ENCODE results near the gene TMEM198. TPM values are rescaled to one million over a fixed set of nuclear protein-coding genes. Genes with fewer than 3 reads are reported as not detected.
A peak's percentile ranks its signal among the peaks of the same experiment; 100 is the strongest.

TMEM198 gene
- total and polyA plus RNA-seq, 2 experiments from 2014 or later = 1.7 to 5.8 TPM

DNA sequence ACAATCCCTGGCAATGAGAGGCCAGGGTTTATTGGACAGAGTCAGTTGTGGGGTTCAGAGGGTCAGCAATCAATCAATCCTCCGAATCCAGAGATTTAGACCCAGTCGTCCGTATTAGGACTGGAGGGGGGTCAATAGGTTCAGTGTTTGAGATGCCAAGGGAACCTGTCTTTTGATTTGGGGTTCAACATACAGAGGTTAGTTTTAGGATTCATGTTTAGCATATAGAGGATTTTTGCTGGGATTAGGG is 44.8 kb upstream of the TMEM198 start:
- H4K20me1 ChIP-seq (ENCODE audit: insufficient read depth) = no peaks in the 10 kb centered on the region
- H3K27ac ChIP-seq = peak overlapping the region; percentile 81
- peaks cover 26% of the 10 kb centered on the region for H3K79me2 ChIP-seq (ENCODE audit: insufficient read depth)
- H3K27me3 ChIP-seq (replicated peaks; ENCODE audit: insufficient read depth) = no peaks in the 10 kb centered on the region
- H3K9me3 ChIP-seq (ENCODE audit: low read depth) = no peaks in the 10 kb centered on the region
- 0 to 2% methylated on average over 3 of the region's 3 CpGs for WGBS, 2 experiments (ENCODE audit: low coverage in 1 of 2, low lambda C conversion rate in 2 of 2, missing lambda C conversion rate in 2 of 2)
- peak overlapping the region; percentile 93 for H2AFZ ChIP-seq
- peaks cover 13% of the 10 kb centered on the region for H3K4me1 ChIP-seq (ENCODE audit: insufficient read depth)
- in situ Hi-C loops (cut with MboI) = no loop called here
- H3F3A ChIP-seq (ENCODE audit: insufficient read depth) = no peaks in the 10 kb centered on the region
- H3K4me2 ChIP-seq (ENCODE audit: unreplicated experiment) = peak overlapping the region; percentile 95
- H3K9ac ChIP-seq = peak overlapping the region; percentile 99
- peaks cover 4% of the 10 kb centered on the region; the same call in 1 of the 2 replicates for H3K36me3 ChIP-seq (ENCODE audit: low read depth)
- TF ChIP-seq EZH2phosphoT487 (IDR thresholded peaks at IDR 0.05; ENCODE audit: insufficient read depth, low read depth) = no peak
- no peak for TF ChIP-seq EZH2 (IDR thresholded peaks at IDR 0.05; ENCODE audit: insufficient read depth, poor library complexity, severe bottlenecking)
- peak overlapping the region; percentile 97 for H3K4me3 ChIP-seq
- no peaks in the 10 kb centered on the region for H3K9me2 ChIP-seq (ENCODE audit: insufficient read depth)
- no peak for DNase-seq

DNA sequence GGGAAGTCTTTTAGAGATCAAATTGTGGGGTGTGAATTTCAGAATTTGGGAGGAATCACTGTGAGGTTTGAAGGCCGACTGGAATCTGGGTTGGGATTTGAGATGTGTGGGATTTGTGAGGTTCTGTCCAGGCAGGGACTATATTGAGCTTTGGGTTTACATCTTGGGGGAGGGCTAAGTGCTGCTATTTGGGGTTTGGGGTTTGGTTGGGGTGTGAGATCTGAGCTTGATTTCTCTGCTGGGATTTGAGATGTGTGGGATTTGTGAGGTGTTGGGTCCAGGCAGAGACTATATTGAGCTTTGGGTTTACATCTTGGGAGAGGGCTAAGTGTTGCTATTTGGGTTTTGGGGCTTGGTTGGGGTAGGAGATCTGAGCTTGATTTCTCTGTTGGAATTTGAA is 44.3 kb upstream of the TMEM198 start:
- H3K9me2 ChIP-seq (ENCODE audit: insufficient read depth) = no peaks in the 10 kb centered on the region
- no peaks in the 10 kb centered on the region for H3F3A ChIP-seq (ENCODE audit: insufficient read depth)
- H3K27ac ChIP-seq = no peak overlapping the region
- no peak overlapping the region; the same call in 1 of the 2 replicates for H2AFZ ChIP-seq
- no peaks in the 10 kb centered on the region for H3K9me3 ChIP-seq (ENCODE audit: low read depth)
- H3K4me2 ChIP-seq (ENCODE audit: unreplicated experiment) = peak overlapping the region; percentile 95
- H3K4me3 ChIP-seq = peak overlapping the region; percentile 97
- in situ Hi-C loops (cut with MboI) = no loop called here
- peaks cover 26% of the 10 kb centered on the region for H3K79me2 ChIP-seq (ENCODE audit: insufficient read depth)
- H3K27me3 ChIP-seq (replicated peaks; ENCODE audit: insufficient read depth) = no peaks in the 10 kb centered on the region
- peaks cover 13% of the 10 kb centered on the region for H3K4me1 ChIP-seq (ENCODE audit: insufficient read depth)
- no peaks in the 10 kb centered on the region for H4K20me1 ChIP-seq (ENCODE audit: insufficient read depth)
- TF ChIP-seq EZH2 (IDR thresholded peaks at IDR 0.05; ENCODE audit: insufficient read depth, poor library complexity, severe bottlenecking) (no peak), EZH2phosphoT487 (IDR thresholded peaks at IDR 0.05; ENCODE audit: insufficient read depth, low read depth) (no peak)
- peak overlapping the region; percentile 99 for H3K9ac ChIP-seq
- WGBS, 2 experiments (ENCODE audit: low coverage in 1 of 2, low lambda C conversion rate in 2 of 2, missing lambda C conversion rate in 2 of 2) = 0 to 3% methylated on average over 1 of the region's 1 CpG
- peaks cover 4% of the 10 kb centered on the region; the same call in 1 of the 2 replicates for H3K36me3 ChIP-seq (ENCODE audit: low read depth)
- DNase-seq = peak; percentile 27

DNA sequence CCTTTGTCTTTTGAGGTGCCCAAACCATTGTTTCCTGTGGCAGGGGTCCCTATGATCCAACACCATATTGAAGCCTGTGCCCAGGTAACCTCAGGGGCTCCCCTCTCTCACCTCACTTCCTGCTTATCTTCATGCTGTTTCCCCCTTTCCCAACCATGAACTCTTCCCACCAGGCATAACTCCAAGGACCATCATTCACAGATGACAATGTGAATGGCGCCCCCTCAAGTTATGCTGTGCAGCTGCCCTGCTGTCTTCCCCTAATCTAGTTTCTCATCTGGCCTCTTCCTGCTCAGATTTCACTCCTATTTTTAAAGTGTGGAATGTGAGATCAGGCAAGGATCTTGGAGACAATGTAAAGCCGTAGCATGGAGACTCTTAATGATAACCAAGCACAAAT is 43.7 kb upstream of the TMEM198 start:
- in situ Hi-C loops (cut with MboI) = no loop called here
- H3K4me1 ChIP-seq (ENCODE audit: insufficient read depth) = peaks cover 13% of the 10 kb centered on the region
- peak overlapping the region; percentile 99; the same call in 1 of the 2 replicates for H3K9ac ChIP-seq
- H3F3A ChIP-seq (ENCODE audit: insufficient read depth) = no peaks in the 10 kb centered on the region
- WGBS, 2 experiments (ENCODE audit: low coverage in 1 of 2, low lambda C conversion rate in 2 of 2, missing lambda C conversion rate in 2 of 2) = 75 to 82% methylated on average over 2 of the region's 2 CpGs
- no peaks in the 10 kb centered on the region for H3K9me3 ChIP-seq (ENCODE audit: low read depth)
- H3K9me2 ChIP-seq (ENCODE audit: insufficient read depth) = no peaks in the 10 kb centered on the region
- no peak overlapping the region for H2AFZ ChIP-seq
- H3K79me2 ChIP-seq (ENCODE audit: insufficient read depth) = peaks cover 26% of the 10 kb centered on the region
- no peaks in the 10 kb centered on the region for H4K20me1 ChIP-seq (ENCODE audit: insufficient read depth)
- DNase-seq = peak; percentile 46
- H3K36me3 ChIP-seq (ENCODE audit: low read depth) = peaks cover 4% of the 10 kb centered on the region; the same call in 1 of the 2 replicates
- TF ChIP-seq EZH2 (IDR thresholded peaks at IDR 0.05; ENCODE audit: insufficient read depth, poor library complexity, severe bottlenecking) = no peak
- TF ChIP-seq EZH2phosphoT487 (IDR thresholded peaks at IDR 0.05; ENCODE audit: insufficient read depth, low read depth) = no peak
- H3K27ac ChIP-seq = no peak overlapping the region
- H3K4me3 ChIP-seq = peak overlapping the region; percentile 97
- H3K4me2 ChIP-seq (ENCODE audit: unreplicated experiment) = peak overlapping the region; percentile 95
- H3K27me3 ChIP-seq (replicated peaks; ENCODE audit: insufficient read depth) = no peaks in the 10 kb centered on the region

DNA sequence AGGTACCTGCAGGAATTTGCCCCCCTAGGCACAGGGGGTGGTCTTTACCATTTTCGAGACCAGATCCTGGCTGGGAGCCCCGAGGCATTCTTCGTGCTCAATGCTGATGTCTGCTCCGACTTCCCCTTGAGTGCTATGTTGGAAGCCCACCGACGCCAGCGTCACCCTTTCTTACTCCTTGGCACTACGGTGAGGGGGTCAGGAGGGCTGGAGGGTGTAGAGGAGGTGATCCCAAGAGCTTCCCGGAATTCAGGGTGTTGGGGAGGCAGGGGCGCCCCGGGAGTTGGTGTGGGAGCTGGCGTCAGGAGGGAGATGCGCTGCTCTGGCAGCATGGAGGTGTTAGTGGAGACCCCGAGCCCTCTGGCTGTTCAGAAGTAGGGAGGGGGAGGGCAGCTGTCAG is 42.0 kb upstream of the TMEM198 start:
- Histone ChIP-seq H3K36me3 (ENCODE audit: low read depth) (peaks cover 4% of the 10 kb centered on the region; the same call in 1 of the 2 replicates), H3K9ac (no peak overlapping the region), H4K20me1 (ENCODE audit: insufficient read depth) (no peaks in the 10 kb centered on the region), H3K9me3 (ENCODE audit: low read depth) (no peaks in the 10 kb centered on the region), H3K27me3 (replicated peaks; ENCODE audit: insufficient read depth) (no peaks in the 10 kb centered on the region), H3K27ac (no peak overlapping the region), H2AFZ (no peak overlapping the region), H3K4me2 (ENCODE audit: unreplicated experiment) (no peak overlapping the region), H3K4me1 (ENCODE audit: insufficient read depth) (peaks cover 13% of the 10 kb centered on the region), H3K9me2 (ENCODE audit: insufficient read depth) (no peaks in the 10 kb centered on the region), H3F3A (ENCODE audit: insufficient read depth) (no peaks in the 10 kb centered on the region), H3K4me3 (no peak overlapping the region), H3K79me2 (ENCODE audit: insufficient read depth) (peaks cover 26% of the 10 kb centered on the region)
- in situ Hi-C loops (cut with MboI) = no loop called here
- DNase-seq = no peak
- TF ChIP-seq EZH2 (IDR thresholded peaks at IDR 0.05; ENCODE audit: insufficient read depth, poor library complexity, severe bottlenecking) = no peak
- TF ChIP-seq EZH2phosphoT487 (IDR thresholded peaks at IDR 0.05; ENCODE audit: insufficient read depth, low read depth) = no peak
- WGBS, 2 experiments (ENCODE audit: low coverage in 1 of 2, low lambda C conversion rate in 2 of 2, missing lambda C conversion rate in 2 of 2) = 91 to 94% methylated on average over 14 of the region's 14 CpGs

DNA sequence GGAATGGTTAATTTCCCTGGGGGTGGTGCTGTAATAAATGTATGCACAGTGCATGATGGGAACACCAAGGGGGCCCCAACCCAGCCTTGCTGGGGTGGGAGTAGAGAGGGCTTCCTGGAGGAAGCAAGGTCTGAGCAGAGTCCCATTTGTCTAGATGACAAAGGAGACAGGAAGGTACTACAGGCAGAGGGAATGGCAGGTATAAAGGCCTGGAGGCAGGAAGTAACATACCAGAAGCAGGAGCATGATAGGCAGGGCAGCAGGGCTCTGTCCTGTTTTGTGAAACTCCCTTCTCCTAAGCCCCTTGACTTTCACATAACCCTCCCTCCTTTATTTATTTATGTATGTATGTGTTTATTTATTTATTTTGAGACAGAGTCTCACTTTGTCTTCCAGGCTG is 41.2 kb upstream of the TMEM198 start:
- no peaks in the 10 kb centered on the region for H3K9me2 ChIP-seq (ENCODE audit: insufficient read depth)
- H3K36me3 ChIP-seq (ENCODE audit: low read depth) = peaks cover 4% of the 10 kb centered on the region; the same call in 1 of the 2 replicates
- no peak for DNase-seq
- H3F3A ChIP-seq (ENCODE audit: insufficient read depth) = no peaks in the 10 kb centered on the region
- H3K4me1 ChIP-seq (ENCODE audit: insufficient read depth) = peaks cover 13% of the 10 kb centered on the region
- no peak overlapping the region for H3K27ac ChIP-seq
- no peaks in the 10 kb centered on the region for H3K27me3 ChIP-seq (replicated peaks; ENCODE audit: insufficient read depth)
- no peaks in the 10 kb centered on the region for H3K9me3 ChIP-seq (ENCODE audit: low read depth)
- no peak overlapping the region for H3K4me2 ChIP-seq (ENCODE audit: unreplicated experiment)
- in situ Hi-C loops (cut with MboI) = no loop called here
- H3K79me2 ChIP-seq (ENCODE audit: insufficient read depth) = peaks cover 26% of the 10 kb centered on the region
- no peak overlapping the region for H2AFZ ChIP-seq
- H4K20me1 ChIP-seq (ENCODE audit: insufficient read depth) = no peaks in the 10 kb centered on the region
- no peak overlapping the region for H3K9ac ChIP-seq
- H3K4me3 ChIP-seq = no peak overlapping the region
- TF ChIP-seq EZH2phosphoT487 (IDR thresholded peaks at IDR 0.05; ENCODE audit: insufficient read depth, low read depth) (no peak), EZH2 (IDR thresholded peaks at IDR 0.05; ENCODE audit: insufficient read depth, poor library complexity, severe bottlenecking) (no peak)

All from GM23248 (cell line).